DND-41 (cell line): ENCODE results near the gene ZNF586.
"Not testable (repeated sequence)": the region's sequence is repeated elsewhere in the genome, so short reads cannot be mapped to it uniquely, and the experiment has no call there.

ENCODE experiments used
- ATAC-seq: fragments of 200-7000 bp; cut with Tn5 transposase; 3 replicates; pipeline ENCODE4 v1.9.1; 2021; ENCODE audit warnings: low read depth; ENCODE audit not compliant: insufficient read depth
- DNase-seq: peaks from one replicate; pipeline ENCODE4 v3.0.0-alpha.2; 2020
- H2AFZ ChIP-seq: 2 replicates; pipeline ENCODE4 v1.6.0; 2012; ENCODE audit warnings: low read depth, low read length
- H3K27ac ChIP-seq: 2 replicates; pipeline ENCODE4 v1.5.1; 2012; ENCODE audit warnings: low read length, inconsistent platforms
- H3K27me3 ChIP-seq: fragments of 200-600 bp; sonication (generic); 2 replicates; pipeline ENCODE4 v1.6.0; 2012; ENCODE audit warnings: low read length, mild to moderate bottlenecking, inconsistent platforms; ENCODE audit not compliant: insufficient read depth, poor library complexity
- H3K36me3 ChIP-seq: 2 replicates; pipeline ENCODE4 v1.5.1; 2012; ENCODE audit warnings: low read length, inconsistent platforms; ENCODE audit not compliant: insufficient read depth
- H3K4me1 ChIP-seq: 2 replicates; pipeline ENCODE4 v1.5.1; 2012; ENCODE audit warnings: mild to moderate bottlenecking, low read length; ENCODE audit not compliant: insufficient read depth
- H3K4me2 ChIP-seq: 2 replicates; pipeline ENCODE4 v1.6.0; 2012; ENCODE audit warnings: mild to moderate bottlenecking, moderate library complexity, low read length, inconsistent platforms; ENCODE audit not compliant: insufficient read depth
- H3K4me3 ChIP-seq, 2 experiments: fragments of 200-600 bp in 1 of 2; shearing (Covaris generic) in 1 of 2; 2 replicates each; pipeline ENCODE4 v1.5.1; 2012 to 2016; ENCODE audit warnings: inconsistent platforms in 2 of 2, low read length in 2 of 2, mild to moderate bottlenecking in 2 of 2, low read depth in 1 of 2, moderate library complexity in 1 of 2
- H3K79me2 ChIP-seq: 2 replicates; pipeline ENCODE4 v1.6.0; 2012; ENCODE audit warnings: low read length, inconsistent platforms; ENCODE audit not compliant: insufficient read depth
- H3K9ac ChIP-seq: 2 replicates; pipeline ENCODE4 v1.6.0; 2012; ENCODE audit warnings: low read depth, mild to moderate bottlenecking, inconsistent platforms, low read length, moderate library complexity
- H3K9me3 ChIP-seq: 2 replicates; pipeline ENCODE4 v1.5.1; 2012; ENCODE audit warnings: low read length, moderate library complexity, mild to moderate bottlenecking, inconsistent platforms; ENCODE audit not compliant: insufficient read depth, severe bottlenecking
- H4K20me1 ChIP-seq: 2 replicates; pipeline ENCODE4 v1.6.0; 2012; ENCODE audit warnings: low read length; ENCODE audit not compliant: insufficient read depth
- EZH2 ChIP-seq: IDR thresholded peaks from 3 replicates; pipeline ENCODE4 v1.6.1; 2012; ENCODE audit warnings: borderline replicate concordance, low read depth, mild to moderate bottlenecking, moderate library complexity, low read length, inconsistent platforms; ENCODE audit not compliant: severe bottlenecking
- TF ChIP-seq, protein P1 (sequence below): IDR thresholded peaks from 2 replicates; pipeline ENCODE4 v1.5.1; 2012; ENCODE audit warnings: borderline replicate concordance, low read length, moderate library complexity, mild to moderate bottlenecking; ENCODE audit not compliant: poor library complexity, severe bottlenecking; ENCODE audit errors: extremely low read depth

Gene ZNF586

DNA sequence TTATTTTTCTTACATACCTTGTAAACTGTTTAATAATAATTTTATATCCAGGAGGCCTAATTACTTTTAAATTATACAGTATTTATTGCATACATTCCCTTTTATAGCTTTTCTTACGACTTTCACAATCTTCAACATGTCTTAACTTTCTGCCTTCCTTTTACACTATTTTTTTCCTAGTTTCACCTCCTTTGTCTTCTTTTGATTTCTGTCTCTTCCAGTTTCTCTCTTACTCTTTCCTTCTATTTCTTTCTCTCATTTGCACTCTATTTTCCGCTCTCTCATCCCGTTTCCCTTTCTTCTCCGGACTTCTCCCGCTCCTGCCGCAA lies 33.8 kb downstream of the ZNF586 start:
- H2AFZ ChIP-seq = no peak overlapping the region
- no peak overlapping the region for H3K27ac ChIP-seq
- peaks cover 59% of the 10 kb centered on the region for H3K79me2 ChIP-seq
- no peaks in the 10 kb centered on the region for H3K9me3 ChIP-seq
- DNase-seq = no peak
- H3K4me2 ChIP-seq = no peak overlapping the region
- no peak for ATAC-seq
- TF ChIP-seq, protein P1, sequence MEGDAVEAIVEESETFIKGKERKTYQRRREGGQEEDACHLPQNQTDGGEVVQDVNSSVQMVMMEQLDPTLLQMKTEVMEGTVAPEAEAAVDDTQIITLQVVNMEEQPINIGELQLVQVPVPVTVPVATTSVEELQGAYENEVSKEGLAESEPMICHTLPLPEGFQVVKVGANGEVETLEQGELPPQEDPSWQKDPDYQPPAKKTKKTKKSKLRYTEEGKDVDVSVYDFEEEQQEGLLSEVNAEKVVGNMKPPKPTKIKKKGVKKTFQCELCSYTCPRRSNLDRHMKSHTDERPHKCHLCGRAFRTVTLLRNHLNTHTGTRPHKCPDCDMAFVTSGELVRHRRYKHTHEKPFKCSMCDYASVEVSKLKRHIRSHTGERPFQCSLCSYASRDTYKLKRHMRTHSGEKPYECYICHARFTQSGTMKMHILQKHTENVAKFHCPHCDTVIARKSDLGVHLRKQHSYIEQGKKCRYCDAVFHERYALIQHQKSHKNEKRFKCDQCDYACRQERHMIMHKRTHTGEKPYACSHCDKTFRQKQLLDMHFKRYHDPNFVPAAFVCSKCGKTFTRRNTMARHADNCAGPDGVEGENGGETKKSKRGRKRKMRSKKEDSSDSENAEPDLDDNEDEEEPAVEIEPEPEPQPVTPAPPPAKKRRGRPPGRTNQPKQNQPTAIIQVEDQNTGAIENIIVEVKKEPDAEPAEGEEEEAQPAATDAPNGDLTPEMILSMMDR = no peak
- no peak for TF ChIP-seq EZH2
- H3K27me3 ChIP-seq = no peaks in the 10 kb centered on the region
- no peaks in the 10 kb centered on the region for H4K20me1 ChIP-seq
- no peak overlapping the region for H3K4me3 ChIP-seq
- no peaks in the 10 kb centered on the region for H3K4me1 ChIP-seq
- no peak overlapping the region for H3K9ac ChIP-seq
- H3K36me3 ChIP-seq = peaks cover 30% of the 10 kb centered on the region

DNA sequence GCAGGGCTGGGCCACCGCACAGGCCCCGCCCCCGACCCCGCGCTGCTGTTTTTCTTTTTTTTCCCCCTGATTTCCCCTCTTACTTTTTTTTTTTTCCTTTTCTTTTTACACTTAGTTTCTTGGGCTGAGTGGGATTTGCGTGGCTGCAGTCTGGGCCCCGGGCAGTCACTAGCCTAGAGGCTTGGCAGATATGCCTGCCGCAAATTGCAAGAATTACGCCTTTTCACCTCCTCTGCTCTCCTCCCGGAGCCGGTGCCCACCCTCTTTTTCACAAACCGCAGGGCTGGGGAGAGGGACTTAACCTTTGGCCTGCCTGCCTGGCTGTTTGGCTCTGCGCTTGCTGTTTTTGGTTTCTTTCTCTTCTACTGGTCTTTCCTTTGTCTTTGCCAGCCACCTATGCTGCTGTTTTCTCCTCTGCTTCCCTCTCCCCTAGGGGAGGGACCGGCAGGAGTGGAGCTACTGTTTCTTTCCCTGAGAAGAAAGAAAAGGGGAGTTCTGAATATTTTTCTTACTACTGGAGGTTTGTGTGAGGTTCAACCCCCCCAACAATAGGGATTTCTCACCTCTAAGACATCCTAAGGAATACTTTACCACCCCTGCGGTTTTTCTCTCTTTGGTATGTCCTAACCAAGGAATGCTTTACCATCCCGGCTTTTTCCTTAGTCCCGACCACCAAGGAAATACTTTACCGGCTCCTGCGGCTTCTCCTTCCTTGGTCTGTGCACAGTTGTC lies 34.3 kb downstream of the ZNF586 start:
- no peak overlapping the region for H3K4me2 ChIP-seq
- no peak overlapping the region for H3K27ac ChIP-seq
- H3K9me3 ChIP-seq = no peaks in the 10 kb centered on the region
- no peak for ATAC-seq
- H3K4me1 ChIP-seq = no peaks in the 10 kb centered on the region
- peaks cover 61% of the 10 kb centered on the region for H3K79me2 ChIP-seq
- no peak overlapping the region for H2AFZ ChIP-seq
- TF ChIP-seq, protein P1 = no peak
- no peak for TF ChIP-seq EZH2
- H3K27me3 ChIP-seq = no peaks in the 10 kb centered on the region
- H3K9ac ChIP-seq = no peak overlapping the region
- H3K36me3 ChIP-seq = peaks cover 34% of the 10 kb centered on the region
- no peaks in the 10 kb centered on the region for H4K20me1 ChIP-seq
- no peak overlapping the region for H3K4me3 ChIP-seq
- peak; percentile 18 for DNase-seq

DNA sequence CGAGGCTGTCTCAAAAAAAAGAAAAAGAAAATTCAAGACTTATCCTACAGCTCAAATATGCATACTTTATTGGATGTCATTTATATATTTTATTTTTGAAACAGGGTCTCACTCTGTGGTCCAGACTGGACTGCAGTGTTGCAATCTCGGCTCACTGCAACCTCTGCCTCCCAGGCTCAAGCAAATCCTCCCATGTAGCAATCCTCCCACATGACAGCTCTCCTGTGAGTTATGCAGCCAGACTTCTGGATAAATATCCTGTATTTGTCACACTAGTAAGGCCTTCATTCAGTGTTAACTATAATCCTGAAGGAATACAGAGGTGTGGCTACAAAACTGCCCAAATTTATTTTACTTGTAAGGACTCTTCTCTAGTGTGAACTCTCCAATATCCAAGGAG lies 38.1 kb downstream of the ZNF586 start:
- no peak for TF ChIP-seq EZH2
- TF ChIP-seq, protein P1 = no peak
- ATAC-seq (no peak), DNase-seq (no peak)
- H3K9me3 ChIP-seq = no peaks in the 10 kb centered on the region
- H3K4me3 ChIP-seq = no peak overlapping the region
- H4K20me1 ChIP-seq = peaks cover under 1% of the 10 kb centered on the region; the same call in 1 of the 2 replicates
- no peak overlapping the region for H3K9ac ChIP-seq
- no peak overlapping the region for H3K27ac ChIP-seq
- H3K4me2 ChIP-seq = no peak overlapping the region
- H3K79me2 ChIP-seq = peaks cover 75% of the 10 kb centered on the region
- peaks cover 53% of the 10 kb centered on the region for H3K36me3 ChIP-seq
- H3K27me3 ChIP-seq = no peaks in the 10 kb centered on the region
- H3K4me1 ChIP-seq = peaks cover 7% of the 10 kb centered on the region
- H2AFZ ChIP-seq = no peak overlapping the region

DNA sequence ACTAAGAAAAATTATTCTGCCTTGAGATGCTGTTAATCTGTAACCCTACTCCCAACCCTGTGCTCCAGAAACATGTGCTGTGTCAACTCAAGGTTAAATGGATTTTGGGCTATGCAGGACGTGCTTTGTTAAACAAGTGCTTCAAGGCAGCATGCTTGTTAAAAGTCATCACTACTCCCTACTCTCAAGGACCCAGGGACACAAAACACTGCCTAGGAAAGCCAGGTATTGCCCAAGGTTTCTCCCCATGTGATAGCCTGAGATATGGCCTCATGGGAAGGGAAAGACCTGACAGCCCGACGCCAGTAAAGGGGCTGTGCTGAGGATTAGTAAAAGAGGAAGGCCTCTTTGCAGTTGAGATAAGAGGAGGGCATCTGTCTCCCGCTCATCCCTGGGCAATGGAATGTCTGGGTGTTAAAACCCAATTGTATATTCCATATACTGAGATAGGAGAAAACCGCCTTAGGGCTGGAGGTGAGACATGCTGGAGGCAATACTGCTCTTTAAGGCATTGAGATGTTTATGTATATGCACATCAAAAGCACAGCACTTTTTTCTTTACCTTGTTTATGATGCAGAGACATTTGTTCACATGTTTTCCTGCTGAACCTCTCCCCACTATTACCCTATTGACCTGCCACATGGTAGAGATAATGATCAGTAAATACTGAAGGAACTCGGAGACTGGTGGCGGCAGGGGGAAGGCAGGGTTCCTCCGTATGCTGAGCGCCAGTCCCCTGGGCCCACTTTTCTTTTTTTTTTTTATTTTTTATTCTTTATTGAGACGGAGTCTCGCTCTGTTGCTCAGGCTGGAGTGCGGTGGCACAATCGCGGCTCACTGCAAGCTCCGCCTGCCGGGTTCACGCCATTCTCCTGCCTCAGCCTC lies 41.2 kb downstream of the ZNF586 start:
- not testable (repeated sequence) for H4K20me1 ChIP-seq, DNase-seq, H3K9me3 ChIP-seq, H3K27me3 ChIP-seq, H3K4me2 ChIP-seq, H3K9ac ChIP-seq, H2AFZ ChIP-seq, ATAC-seq, H3K27ac ChIP-seq, H3K4me3 ChIP-seq
- Histone ChIP-seq H3K79me2 (peaks cover 72% of the 10 kb centered on the region), H3K36me3 (peaks cover 53% of the 10 kb centered on the region), H3K4me1 (peaks cover 28% of the 10 kb centered on the region)
